PC-3 (cell line): Measurements from ENCODE around the gene DDC. TPM values are rescaled to one million over a fixed set of nuclear protein-coding genes. Genes with fewer than 3 reads are reported as not detected.

Experiments
- ATAC-seq: fragments of 200-7000 bp; cut with Tn5 transposase; 2 replicates; pipeline ENCODE4 v1.9.1; 2020; ENCODE audit warnings: mild to moderate bottlenecking, moderate library complexity
- BruUV-seq: library from RNA; stranded (reverse); fragments of 400-500 nt; replicated peaks from 2 replicates; lab custom pipeline; 2021; lab: Mats Ljungman, UMichigan
- CTCF ChIA-PET: fragments of 300-600 bp; sonication (Branson Sonifier 250); formaldehyde crosslinking; loops from one replicate; lab custom pipeline; 2022; ENCODE audit warnings: antibody characterized with exemption; lab: Charles Lee
- POLR2A ChIA-PET: fragments of 300-600 bp; sonication (Branson Sonifier 250); formaldehyde crosslinking; loops from one replicate; lab custom pipeline; 2022; ENCODE audit warnings: antibody characterized with exemption; ENCODE audit not compliant: unreplicated experiment; lab: Charles Lee
- DNase-seq: peaks from one replicate; pipeline ENCODE4 v3.0.0-alpha.2; 2015
- H2AFZ ChIP-seq: fragments of 300-600 bp; sonication (generic); 2 replicates; pipeline ENCODE4 v1.6.0; 2016; ENCODE audit warnings: antibody characterized with exemption, low read length
- H3F3A ChIP-seq: fragments of 300-600 bp; sonication (generic); one replicate; pipeline ENCODE4 v1.6.0; 2017; ENCODE audit warnings: antibody characterized with exemption, low read length, control low read depth, mild to moderate bottlenecking; ENCODE audit not compliant: unreplicated experiment
- H3K27ac ChIP-seq: fragments of 300-600 bp; sonication (generic); 2 replicates; pipeline ENCODE4 v1.5.1; 2016; ENCODE audit warnings: mild to moderate bottlenecking, low read length
- H3K27me3 ChIP-seq: fragments of 300-600 bp; sonication (generic); 2 replicates; pipeline ENCODE4 v1.6.1; 2016; ENCODE audit warnings: low read length, mixed read lengths
- H3K36me3 ChIP-seq: fragments of 300-600 bp; sonication (generic); 2 replicates; pipeline ENCODE4 v1.6.1; 2016; ENCODE audit warnings: low read depth, mixed run types, low read length, mixed read lengths
- H3K4me1 ChIP-seq: fragments of 300-600 bp; sonication (generic); 2 replicates; pipeline ENCODE4 v1.5.1; 2016; ENCODE audit warnings: low read length; ENCODE audit not compliant: insufficient read depth
- H3K4me2 ChIP-seq: fragments of 300-600 bp; sonication (generic); 2 replicates; pipeline ENCODE4 v1.6.0; 2016; ENCODE audit warnings: low read length
- H3K4me3 ChIP-seq: fragments of 300-600 bp; sonication (generic); 2 replicates; pipeline ENCODE4 v1.5.1; 2016; ENCODE audit warnings: mild to moderate bottlenecking, low read length, mixed read lengths
- H3K79me2 ChIP-seq: fragments of 300-600 bp; sonication (generic); 2 replicates; pipeline ENCODE4 v1.6.1; 2017; ENCODE audit warnings: low read length, mixed read lengths
- H3K9ac ChIP-seq: fragments of 300-600 bp; sonication (generic); 2 replicates; pipeline ENCODE4 v1.6.0; 2016; ENCODE audit warnings: mild to moderate bottlenecking, low read length
- H3K9me2 ChIP-seq: fragments of 300-600 bp; sonication (generic); replicated peaks from 2 replicates; pipeline ENCODE4 v1.6.1; 2016; ENCODE audit warnings: mixed run types, low read length, mixed read lengths
- H3K9me3 ChIP-seq: fragments of 300-600 bp; sonication (generic); 2 replicates; pipeline ENCODE4 v1.6.1; 2016; ENCODE audit warnings: low read length, mixed read lengths
- H4K20me1 ChIP-seq: fragments of 300-600 bp; sonication (generic); 2 replicates; pipeline ENCODE4 v1.6.1; 2016; ENCODE audit warnings: low read length, mixed read lengths
- CTCF ChIP-seq: fragments of 300-600 bp; sonication (generic); conservative IDR thresholded peaks from 2 replicates; pipeline ENCODE4 v1.5.1; 2017; ENCODE audit warnings: antibody characterized with exemption, low read depth, mild to moderate bottlenecking, low read length
- EZH2 ChIP-seq: fragments of 300-600 bp; sonication (generic); IDR thresholded peaks from one replicate; pipeline ENCODE4 v1.6.1; 2017; ENCODE audit warnings: antibody characterized with exemption, mild to moderate bottlenecking, low read length; ENCODE audit not compliant: unreplicated experiment
- EZH2phosphoT487 ChIP-seq: fragments of 300-600 bp; sonication (generic); IDR thresholded peaks from 2 replicates; pipeline ENCODE4 v1.6.1; 2018; ENCODE audit warnings: mild to moderate bottlenecking, antibody characterized with exemption, low read length, borderline replicate concordance
- intact Hi-C: fragments of 100-400 bp; cut with micrococcal nuclease; formaldehyde crosslinking; loops from 2 replicates; pipeline ENCODE4 v1.9.0; 2023
- total RNA-seq: library from RNA; depleted of rRNA; stranded (reverse); fragments of >200 nt; gene quantifications from 2 replicates; pipeline ENCODE4 v1.2.3, GENCODE V29; 2014

DDC gene
- total RNA-seq, 1 experiment from 2014 or later: not detected

GRCh38 chr7:50425318-50425717 is 139.9 kb downstream of the DDC start:
- ChIA-PET POLR2A (no interaction called here), CTCF (no interaction called here)
- H3K36me3 ChIP-seq: no peaks in the 10 kb centered on the region
- DNase-seq (no peak), ATAC-seq (no peak)
- no peaks in the 10 kb centered on the region for H3K9me2 ChIP-seq
- H3K4me2 ChIP-seq: no peak overlapping the region
- H3K79me2 ChIP-seq: no peaks in the 10 kb centered on the region
- TF ChIP-seq CTCF (no peak), EZH2phosphoT487 (no peak), EZH2 (no peak)
- no peaks in the 10 kb centered on the region for H3K4me1 ChIP-seq
- H3K9me3 ChIP-seq: no peaks in the 10 kb centered on the region
- no peaks in the 10 kb centered on the region for H3F3A ChIP-seq
- H3K27me3 ChIP-seq: no peaks in the 10 kb centered on the region
- H4K20me1 ChIP-seq: no peaks in the 10 kb centered on the region
- H2AFZ ChIP-seq: no peak overlapping the region
- no peak overlapping the region for H3K4me3 ChIP-seq
- no peak overlapping the region for H3K27ac ChIP-seq
- H3K9ac ChIP-seq: no peak overlapping the region
- intact Hi-C loops: no loop called here
- BruUV-seq: no TSS peak

- H2AFZ ChIP-seq: no peak overlapping the region
- DNase-seq (no peak), ATAC-seq (no peak)
- no peak for TF ChIP-seq EZH2
- no peak for TF ChIP-seq EZH2phosphoT487
- no peak for TF ChIP-seq CTCF
- H3K9me3 ChIP-seq: no peaks in the 10 kb centered on the region
- no peak overlapping the region for H3K27ac ChIP-seq
- H3K9me2 ChIP-seq: no peaks in the 10 kb centered on the region
- BruUV-seq: no TSS peak
- ChIA-PET CTCF (no interaction called here), POLR2A (no interaction called here)
- H3K4me3 ChIP-seq: no peak overlapping the region
- H3K27me3 ChIP-seq: no peaks in the 10 kb centered on the region
- H3K79me2 ChIP-seq: no peaks in the 10 kb centered on the region
- H3K9ac ChIP-seq: no peak overlapping the region
- no peaks in the 10 kb centered on the region for H3K36me3 ChIP-seq
- no peak overlapping the region for H3K4me2 ChIP-seq
- no peaks in the 10 kb centered on the region for H3K4me1 ChIP-seq
- H3F3A ChIP-seq: no peaks in the 10 kb centered on the region
- H4K20me1 ChIP-seq: no peaks in the 10 kb centered on the region
- intact Hi-C loops: no loop called here
These were observed 141.3 kb downstream of the DDC start for GRCh38 chr7:50423860-50424259.

- intact Hi-C loops: no loop called here
- POLR2A ChIA-PET: no interaction called here
- H3K9ac ChIP-seq: no peak overlapping the region
- no peak overlapping the region for H3K27ac ChIP-seq
- CTCF ChIA-PET: no interaction called here
- no peak overlapping the region for H3K4me3 ChIP-seq
- H3K79me2 ChIP-seq: no peaks in the 10 kb centered on the region
- H2AFZ ChIP-seq: no peak overlapping the region
- no peaks in the 10 kb centered on the region for H3F3A ChIP-seq
- H3K27me3 ChIP-seq: no peaks in the 10 kb centered on the region
- H3K4me1 ChIP-seq: no peaks in the 10 kb centered on the region
- no peaks in the 10 kb centered on the region for H4K20me1 ChIP-seq
- no peak for TF ChIP-seq EZH2
- no peak for TF ChIP-seq CTCF
- no peak for TF ChIP-seq EZH2phosphoT487
- H3K9me2 ChIP-seq: no peaks in the 10 kb centered on the region
- ATAC-seq (no peak), DNase-seq (no peak)
- no peaks in the 10 kb centered on the region for H3K9me3 ChIP-seq
- no peaks in the 10 kb centered on the region for H3K36me3 ChIP-seq
- H3K4me2 ChIP-seq: no peak overlapping the region
- BruUV-seq: no TSS peak
These were observed 142.3 kb downstream of the DDC start for GRCh38 chr7:50422858-50423257.
